HG02840 (cell line): ENCODE results near the gene TCP11L1.

Experiments used
- ATAC-seq: cut with Tn5 transposase; IDR thresholded peaks from one replicate; pipeline ENCODE4 v1.9.1; 2021; ENCODE audit warnings: mild to moderate bottlenecking, moderate library complexity, moderate number of reproducible peaks; ENCODE audit not compliant: unreplicated experiment, low FRiP score

The TCP11L1 gene

GRCh38 chr11:33039274-33040032 is at the start of gene TCP11L1:
TCP11L1 (plus strand) TSS chr11:33039572; CDS start chr11:33043774, 4,202 bp downstream.
- peak; percentile 81 for ATAC-seq

GRCh38 chr11:32990481-32990880 is 48.9 kb upstream of the TCP11L1 start:
- ATAC-seq: no peak

- ATAC-seq: no peak
Observed at GRCh38 chr11:32991427-32991826, 47.9 kb upstream of the TCP11L1 start.

- no peak for ATAC-seq
Observed at GRCh38 chr11:32991898-32992297, 47.5 kb upstream of the TCP11L1 start.

- ATAC-seq: no peak
Observed at GRCh38 chr11:33000181-33000580, 39.2 kb upstream of the TCP11L1 start.

- ATAC-seq: no peak
Observed at GRCh38 chr11:33001281-33001680, 38.1 kb upstream of the TCP11L1 start.

GRCh38 chr11:33001751-33002542 is 37.4 kb upstream of the TCP11L1 start:
- no peak for ATAC-seq

GRCh38 chr11:33005175-33005574 is 34.2 kb upstream of the TCP11L1 start:
- no peak for ATAC-seq

GRCh38 chr11:33006010-33006409 is 33.4 kb upstream of the TCP11L1 start:
- ATAC-seq: no peak

GRCh38 chr11:33013755-33014154 is 25.6 kb upstream of the TCP11L1 start:
- ATAC-seq: no peak

- ATAC-seq: peak; percentile 59
Observed at GRCh38 chr11:33015621-33016551, 23.5 kb upstream of the TCP11L1 start, which contains the start of gene DEPDC7. DEPDC7 (plus strand) TSS chr11:33015878; CDS start chr11:33015956, 78 bp downstream.

GRCh38 chr11:33016654-33017053 is 22.7 kb upstream of the TCP11L1 start:
- ATAC-seq: no peak

- ATAC-seq: no peak
Observed at GRCh38 chr11:33017478-33017877, 21.9 kb upstream of the TCP11L1 start.

- ATAC-seq: no peak
Observed at GRCh38 chr11:33017965-33018364, 21.4 kb upstream of the TCP11L1 start.

- no peak for ATAC-seq
Observed at GRCh38 chr11:33018840-33019239, 20.5 kb upstream of the TCP11L1 start.

GRCh38 chr11:33021501-33021900 is 17.9 kb upstream of the TCP11L1 start:
- no peak for ATAC-seq

GRCh38 chr11:33021937-33022336 is 17.4 kb upstream of the TCP11L1 start:
- ATAC-seq: no peak

- ATAC-seq: no peak
Observed at GRCh38 chr11:33025339-33025722, 14.0 kb upstream of the TCP11L1 start.

- no peak for ATAC-seq
Observed at GRCh38 chr11:33027233-33027632, 12.1 kb upstream of the TCP11L1 start.

- ATAC-seq: no peak
Observed at GRCh38 chr11:33027846-33028536, 11.4 kb upstream of the TCP11L1 start.
